GM12865 (cell line): ENCODE results near the gene MRPL49.
A peak's percentile ranks its signal among the peaks of the same experiment; 100 is the strongest.

Source experiments
- DNase-seq: peaks from one replicate; pipeline ENCODE4 v3.0.0; 2010; ENCODE audit warnings: low read depth
- H3K4me3 ChIP-seq: 2 replicates; pipeline ENCODE4 v1.5.1; 2011; ENCODE audit warnings: mild to moderate bottlenecking, low read depth, low read length, control low read depth
- CTCF ChIP-seq: IDR thresholded peaks from 2 replicates; pipeline ENCODE4 v1.5.1; 2011; ENCODE audit warnings: low read length, control low read depth, low read depth, inconsistent platforms; ENCODE audit not compliant: insufficient read depth; ENCODE audit errors: missing control alignments

Gene MRPL49

GRCh38 chr11:65121865-65122696 is at the start of gene MRPL49, which contains the start of gene FAU:
TSS of gene MRPL49 (plus strand) at chr11:65122321. CDS start at chr11:65122347, 26 bp downstream.
TSS of gene FAU (minus strand) at chr11:65122134. CDS start at chr11:65121813, 321 bp downstream.
- peak; percentile 99 for DNase-seq
- peak within 1 kb of the TSS; percentile 97 for H3K4me3 ChIP-seq
- no peak for TF ChIP-seq CTCF

DNA sequence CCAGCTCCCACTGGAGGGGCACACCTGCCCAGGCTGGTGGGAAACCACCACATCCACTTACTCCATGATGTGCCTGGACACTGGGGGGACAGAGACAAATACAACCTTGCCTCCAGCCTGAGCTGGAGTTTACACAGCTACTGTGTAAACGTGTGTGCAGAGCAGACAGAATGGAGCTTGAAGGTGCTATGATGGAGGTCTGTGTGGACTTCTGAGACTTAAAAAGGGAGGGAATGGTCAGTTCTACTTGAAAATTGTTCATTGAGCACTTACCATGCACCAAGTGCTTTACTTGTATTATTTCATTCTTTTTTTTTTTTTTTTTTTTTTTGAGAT is 49.5 kb upstream of the MRPL49 start:
- no peak for TF ChIP-seq CTCF

DNA sequence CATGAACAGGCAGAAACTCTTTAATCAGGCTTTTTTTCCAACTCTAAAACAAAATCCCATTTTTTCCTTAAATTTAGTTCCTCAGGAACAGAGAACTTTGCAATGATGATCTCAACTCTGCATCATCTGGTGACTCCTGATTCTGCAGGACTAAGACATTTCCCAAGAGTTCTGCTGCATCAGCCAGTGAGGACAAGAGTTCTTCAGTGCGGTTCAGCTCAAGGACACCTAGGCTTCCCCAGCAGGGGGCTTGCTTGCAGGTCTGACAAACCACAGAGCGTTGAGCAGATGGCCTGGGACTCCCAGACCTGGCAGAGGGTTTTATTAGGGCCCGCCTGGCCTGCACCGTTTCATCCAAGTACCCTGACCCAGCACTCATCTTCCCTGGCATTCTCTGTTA is 44.7 kb upstream of the MRPL49 start:
- DNase-seq, result no peak
- no peak overlapping the region for H3K4me3 ChIP-seq
- TF ChIP-seq CTCF, result no peak

More for the DNA sequence above, 49.5 kb upstream of the MRPL49 start:
- H3K4me3 ChIP-seq, result no peak overlapping the region
- DNase-seq, result no peak

DNA sequence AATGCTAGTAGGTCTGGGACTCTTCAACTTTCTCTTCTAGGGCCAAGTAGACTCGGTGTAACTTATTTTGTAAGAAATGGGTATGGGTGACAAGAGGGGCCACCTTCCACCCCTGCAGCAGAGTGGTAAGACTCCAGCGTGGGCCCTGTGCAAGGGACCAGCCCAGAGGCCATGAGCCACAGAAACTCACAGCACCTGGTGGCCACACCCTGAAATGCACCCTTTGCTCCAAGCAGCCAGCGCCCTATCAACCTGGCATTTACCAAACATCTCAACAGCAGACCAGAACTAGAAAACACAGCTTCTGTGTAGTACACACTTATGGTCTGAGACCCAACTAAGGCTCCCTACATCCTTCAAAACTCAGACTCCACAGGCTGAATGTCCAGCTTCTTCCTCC is 44.0 kb upstream of the MRPL49 start:
- H3K4me3 ChIP-seq, result peak overlapping the region; percentile 30
- peak; percentile 85 for TF ChIP-seq CTCF
- peak; percentile 84 for DNase-seq

- H3K4me3 ChIP-seq, result peak overlapping the region; percentile 30
- no peak for TF ChIP-seq CTCF
- no peak for DNase-seq
Measured at GRCh38 chr11:65078786-65079342, 43.3 kb upstream of the MRPL49 start.

DNA sequence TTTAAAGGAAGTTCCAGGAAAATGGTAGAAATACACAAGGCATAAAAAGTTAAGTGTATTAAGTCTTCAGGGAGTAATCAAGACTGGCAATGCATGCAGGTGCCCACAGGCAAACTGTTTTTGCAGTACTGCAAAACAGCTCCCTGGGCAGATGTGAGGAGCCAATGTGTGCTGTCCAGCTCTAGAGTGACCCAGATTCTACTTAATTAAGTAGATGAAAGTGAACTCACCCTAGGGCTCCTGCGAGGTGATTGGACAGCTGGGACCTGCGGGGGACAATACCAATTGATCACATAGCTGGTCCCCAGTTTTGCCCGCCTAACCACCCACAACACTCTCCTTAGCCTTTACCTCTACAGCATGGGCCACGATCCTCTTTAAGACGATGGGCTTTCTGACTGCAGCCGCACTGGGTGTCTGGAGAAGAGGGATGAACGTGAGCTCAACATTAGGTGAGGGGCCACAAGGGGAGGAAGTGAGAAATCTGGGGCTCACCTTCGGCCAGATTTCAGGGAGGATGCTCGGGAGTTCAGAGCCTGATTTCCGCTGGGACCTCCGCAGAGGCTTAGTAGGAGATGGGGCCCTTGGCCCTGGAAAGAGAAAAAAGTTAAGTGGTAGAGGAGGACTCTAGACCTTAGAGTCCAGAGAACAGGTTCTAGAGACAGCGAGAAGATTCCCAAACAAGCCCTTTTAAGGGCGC is 38.8 kb upstream of the MRPL49 start:
- TF ChIP-seq CTCF, result no peak
- H3K4me3 ChIP-seq, result peak overlapping the region; percentile 83
- DNase-seq, result no peak
